GM13976 (cell line): ENCODE measurements around the gene OTUD5.

Source experiments
- DNase-seq: peaks from one replicate; pipeline ENCODE4 v3.0.0; 2012; ENCODE audit warnings: low spot score
- in situ Hi-C: fragments of 300-500 bp; cut with MboI; formaldehyde crosslinking; loops from one replicate; pipeline ENCODE4 v1.12.0; 2022; ENCODE audit warnings: low sequenced_read_pairs, mixed read lengths, inconsistent platforms; ENCODE audit not compliant: unreplicated experiment
- TF ChIP-seq, protein P1 (sequence below): IDR thresholded peaks from 2 replicates; pipeline ENCODE4 v1.5.1; 2012; ENCODE audit warnings: borderline replicate concordance, mild to moderate bottlenecking; ENCODE audit not compliant: insufficient read depth; ENCODE audit errors: extremely low read depth, missing control alignments, control extremely low read depth

OTUD5 gene, protein sequence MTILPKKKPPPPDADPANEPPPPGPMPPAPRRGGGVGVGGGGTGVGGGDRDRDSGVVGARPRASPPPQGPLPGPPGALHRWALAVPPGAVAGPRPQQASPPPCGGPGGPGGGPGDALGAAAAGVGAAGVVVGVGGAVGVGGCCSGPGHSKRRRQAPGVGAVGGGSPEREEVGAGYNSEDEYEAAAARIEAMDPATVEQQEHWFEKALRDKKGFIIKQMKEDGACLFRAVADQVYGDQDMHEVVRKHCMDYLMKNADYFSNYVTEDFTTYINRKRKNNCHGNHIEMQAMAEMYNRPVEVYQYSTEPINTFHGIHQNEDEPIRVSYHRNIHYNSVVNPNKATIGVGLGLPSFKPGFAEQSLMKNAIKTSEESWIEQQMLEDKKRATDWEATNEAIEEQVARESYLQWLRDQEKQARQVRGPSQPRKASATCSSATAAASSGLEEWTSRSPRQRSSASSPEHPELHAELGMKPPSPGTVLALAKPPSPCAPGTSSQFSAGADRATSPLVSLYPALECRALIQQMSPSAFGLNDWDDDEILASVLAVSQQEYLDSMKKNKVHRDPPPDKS

DNA sequence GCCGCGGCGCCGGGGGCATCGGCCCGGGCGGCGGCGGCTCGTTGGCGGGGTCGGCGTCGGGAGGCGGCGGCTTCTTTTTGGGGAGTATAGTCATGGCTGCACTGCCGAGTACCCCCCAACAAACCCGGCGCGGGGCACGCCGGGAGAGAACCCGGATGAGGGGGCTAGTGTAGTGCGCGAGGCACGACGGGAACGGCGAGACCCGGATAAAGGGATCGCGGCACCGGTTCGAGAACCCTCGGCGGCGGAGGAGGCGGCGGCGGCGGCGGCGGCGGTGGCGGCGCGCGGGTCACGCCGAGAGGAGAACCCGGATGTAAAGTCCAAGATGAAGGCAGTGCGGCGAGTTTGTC, at the start of gene OTUD5:
Gene OTUD5 (minus strand): TSS at position 131 of the 350 bp plus-strand sequence. CDS start 37 bp downstream, at position 94.
- peak; percentile 82 for DNase-seq
- TF ChIP-seq, protein P1, sequence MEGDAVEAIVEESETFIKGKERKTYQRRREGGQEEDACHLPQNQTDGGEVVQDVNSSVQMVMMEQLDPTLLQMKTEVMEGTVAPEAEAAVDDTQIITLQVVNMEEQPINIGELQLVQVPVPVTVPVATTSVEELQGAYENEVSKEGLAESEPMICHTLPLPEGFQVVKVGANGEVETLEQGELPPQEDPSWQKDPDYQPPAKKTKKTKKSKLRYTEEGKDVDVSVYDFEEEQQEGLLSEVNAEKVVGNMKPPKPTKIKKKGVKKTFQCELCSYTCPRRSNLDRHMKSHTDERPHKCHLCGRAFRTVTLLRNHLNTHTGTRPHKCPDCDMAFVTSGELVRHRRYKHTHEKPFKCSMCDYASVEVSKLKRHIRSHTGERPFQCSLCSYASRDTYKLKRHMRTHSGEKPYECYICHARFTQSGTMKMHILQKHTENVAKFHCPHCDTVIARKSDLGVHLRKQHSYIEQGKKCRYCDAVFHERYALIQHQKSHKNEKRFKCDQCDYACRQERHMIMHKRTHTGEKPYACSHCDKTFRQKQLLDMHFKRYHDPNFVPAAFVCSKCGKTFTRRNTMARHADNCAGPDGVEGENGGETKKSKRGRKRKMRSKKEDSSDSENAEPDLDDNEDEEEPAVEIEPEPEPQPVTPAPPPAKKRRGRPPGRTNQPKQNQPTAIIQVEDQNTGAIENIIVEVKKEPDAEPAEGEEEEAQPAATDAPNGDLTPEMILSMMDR: no peak
- in situ Hi-C loops: no loop called here

DNA sequence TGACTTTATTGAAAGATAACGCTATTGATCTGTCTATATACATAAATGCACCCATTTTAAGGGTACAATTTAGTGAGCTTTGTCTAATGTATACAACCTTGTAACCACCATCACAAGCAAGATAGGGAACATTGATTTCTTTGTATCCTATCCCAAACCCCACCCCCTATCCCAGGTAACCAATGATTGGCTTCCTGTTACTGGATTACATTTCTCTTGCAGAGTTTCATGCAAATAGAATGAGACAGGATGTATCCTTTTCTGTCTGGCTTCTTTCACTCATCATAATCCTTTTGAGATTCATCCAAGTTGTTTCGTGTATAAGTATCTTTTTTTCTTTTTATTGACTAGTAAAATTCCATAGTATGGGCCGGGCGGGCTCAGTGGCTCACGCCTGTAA, 46.3 kb upstream of the OTUD5 start:
- in situ Hi-C loops: no loop called here
- no peak for DNase-seq

DNA sequence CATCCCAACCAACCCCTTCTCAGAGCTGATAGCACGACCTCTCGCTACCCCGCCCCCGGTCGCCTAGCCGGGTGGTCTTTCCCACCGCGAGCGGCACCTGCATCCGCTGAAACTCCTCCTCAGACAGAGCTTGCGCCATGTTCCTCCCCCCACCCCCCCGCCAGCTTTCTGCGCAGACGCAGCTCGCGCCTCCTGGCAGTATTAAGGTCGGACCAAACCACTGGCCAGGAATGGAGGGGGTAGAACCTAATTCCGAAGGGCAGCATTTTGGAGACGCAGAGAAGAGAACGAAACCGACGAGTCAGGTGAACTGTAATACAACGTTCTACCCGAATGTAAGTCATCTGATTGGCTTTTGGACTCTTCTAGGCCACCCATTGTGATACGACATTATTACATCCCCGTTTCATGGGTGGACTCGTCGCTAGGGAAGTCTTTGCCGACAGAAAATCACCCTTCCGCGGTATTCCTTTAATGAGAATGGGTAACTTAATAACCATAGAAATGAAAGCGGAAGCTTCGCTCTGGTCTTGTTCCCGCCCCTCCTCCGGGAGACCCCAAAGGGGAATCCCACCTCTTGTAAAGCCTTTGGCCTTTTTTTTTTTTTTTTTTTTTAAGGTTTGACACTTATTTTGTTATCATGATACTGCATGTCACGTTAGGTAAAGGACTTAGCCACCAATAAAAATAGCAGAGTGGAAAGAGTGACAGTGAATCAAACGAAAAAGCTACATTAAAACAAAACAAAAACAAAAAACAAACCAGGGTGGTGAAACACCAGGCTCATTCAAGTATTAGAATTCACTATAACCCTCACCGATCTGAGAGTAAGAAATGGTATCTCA, 44.9 kb upstream of the OTUD5 start, which contains the start of gene GRIPAP1:
Gene GRIPAP1 (minus strand): TSS at position 174 of the 845 bp plus-strand sequence. CDS start 35 bp downstream, at position 139.
- in situ Hi-C loops: no loop called here
- TF ChIP-seq, protein P1: no peak
- peak; percentile 83 for DNase-seq

More for the DNA sequence above, 46.3 kb upstream of the OTUD5 start:
- TF ChIP-seq, protein P1: no peak

DNA sequence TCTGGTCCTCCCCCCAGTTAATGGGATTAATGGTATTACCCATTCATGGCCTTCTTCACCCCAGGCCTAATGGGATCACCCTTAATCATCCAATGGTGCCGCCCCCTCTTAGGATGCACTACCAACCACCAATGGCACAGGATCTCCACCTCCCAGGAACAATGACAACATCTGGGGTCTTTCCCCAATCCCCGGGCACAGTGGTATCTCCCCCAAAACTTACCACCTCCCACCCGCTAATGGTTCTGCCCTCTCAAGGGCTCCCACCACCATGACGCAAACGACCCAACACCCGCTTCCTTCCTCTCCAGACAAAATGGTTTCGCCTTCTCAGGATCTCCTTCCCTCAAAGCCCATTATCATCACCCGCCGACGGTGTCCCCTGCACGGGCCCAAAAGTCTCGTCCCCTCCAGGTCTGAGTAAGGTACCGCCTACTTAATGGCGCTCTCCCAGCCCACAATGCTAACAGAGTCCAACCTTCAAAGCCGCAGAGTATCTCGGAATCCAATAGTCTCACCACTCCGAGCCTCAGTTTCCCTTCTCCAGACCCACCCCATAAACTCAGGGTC, 44.2 kb upstream of the OTUD5 start:
- TF ChIP-seq, protein P1: no peak
- peak; percentile 51 for DNase-seq
- in situ Hi-C loops: no loop called here

DNA sequence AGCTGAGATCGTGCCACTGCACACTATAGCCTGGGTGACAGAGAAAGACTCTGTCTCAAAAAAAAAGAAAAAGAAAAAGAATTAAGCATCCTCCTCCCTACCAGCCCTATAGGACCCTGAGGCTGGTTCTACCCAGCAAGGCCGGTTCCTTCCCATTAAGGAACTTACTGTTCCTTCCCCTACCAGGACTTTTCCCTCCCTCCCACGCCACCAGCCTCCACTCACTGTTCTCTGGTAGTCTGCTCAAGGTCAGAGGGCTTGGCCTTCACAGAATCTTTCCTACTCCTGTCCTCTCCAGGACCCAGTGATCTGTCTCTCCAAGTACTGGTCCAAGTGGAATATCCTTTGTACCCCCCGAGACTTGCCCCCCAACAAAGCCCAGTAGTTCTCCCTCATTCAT, 43.2 kb upstream of the OTUD5 start:
- TF ChIP-seq, protein P1: no peak
- DNase-seq: no peak
- in situ Hi-C loops: no loop called here

DNA sequence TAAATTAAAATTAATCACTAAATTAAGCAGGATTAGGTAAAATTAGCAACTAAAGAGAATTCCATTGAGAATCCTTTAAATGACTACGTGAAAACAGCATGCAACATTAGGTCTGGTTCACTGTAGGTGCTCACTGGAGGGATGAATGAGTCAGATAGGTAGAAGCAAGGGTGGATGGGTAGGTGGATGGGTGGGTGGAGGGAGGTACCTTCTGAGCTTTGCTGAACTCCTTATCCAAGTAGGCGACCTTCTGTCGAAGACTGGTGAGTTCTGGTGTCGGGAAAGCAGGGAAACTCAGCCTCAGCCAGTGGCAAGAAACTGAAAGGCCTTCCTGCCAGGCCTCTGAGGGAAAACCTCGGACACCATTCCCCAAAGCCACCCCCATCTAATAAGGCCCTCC, 41.6 kb upstream of the OTUD5 start:
- in situ Hi-C loops: no loop called here
- no peak for DNase-seq
- TF ChIP-seq, protein P1: no peak
